BLaER1 treated with 17β-estradiol and CSF1 and Interleukin-3, amounts not matched to agents 10 nM and 100 nM (cell line): Measurements from ENCODE around the gene CSMD2.

Source experiments
- H3K27ac ChIP-seq, 11 experiments: shearing (Covaris generic); formaldehyde crosslinking; 2 replicates each; pipeline ENCODE4 v1.8.1; 2022
- H3K27me3 ChIP-seq, 11 experiments: shearing (Covaris generic); formaldehyde crosslinking; 2 replicates each; pipeline ENCODE4 v1.8.1; 2022
- H3K36me3 ChIP-seq, 11 experiments: shearing (Covaris generic); formaldehyde crosslinking; 2 replicates each; pipeline ENCODE4 v1.8.1; 2022
- H3K4me1 ChIP-seq, 10 experiments: shearing (Covaris generic); formaldehyde crosslinking; 2 replicates each; pipeline ENCODE4 v1.8.1; 2022
- H3K4me2 ChIP-seq, 11 experiments: shearing (Covaris generic); formaldehyde crosslinking; 2 replicates each; pipeline ENCODE4 v1.8.1; 2022
- H3K4me3 ChIP-seq, 10 experiments: shearing (Covaris generic); formaldehyde crosslinking; 2 replicates each; pipeline ENCODE4 v1.8.1; 2022
- H3K9ac ChIP-seq, 11 experiments: shearing (Covaris generic); formaldehyde crosslinking; 2 replicates each; pipeline ENCODE4 v1.8.1; 2022
- H3K9me3 ChIP-seq, 11 experiments: shearing (Covaris generic); formaldehyde crosslinking; replicated peaks in 1 of 11; 2 replicates each; pipeline ENCODE4 v1.8.1; 2022
- H4K20me1 ChIP-seq, 11 experiments: shearing (Covaris generic); formaldehyde crosslinking; 2 replicates each; pipeline ENCODE4 v1.8.1; 2022
- Cebpa-rat ChIP-seq, 11 experiments: shearing (Covaris generic); IDR thresholded peaks; 2 replicates each; pipeline ENCODE4 v1.8.1; 2022

CSMD2 gene

GRCh38 chr1:33735624-33736023 lies 429.4 kb downstream of the CSMD2 start:
- no peak overlapping the region for H3K27ac ChIP-seq
- H4K20me1 ChIP-seq: no peaks in the 10 kb centered on the region; a peak in 1 of 22 replicates
- H3K4me2 ChIP-seq: no peak overlapping the region
- H3K4me1 ChIP-seq: peaks cover 0 to 6% (median 4%) of the 10 kb centered on the region in 10 experiments; a peak in 4 of 20 replicates
- H3K27me3 ChIP-seq: no peaks in the 10 kb centered on the region
- no peaks in the 10 kb centered on the region for H3K36me3 ChIP-seq
- no peak overlapping the region for H3K4me3 ChIP-seq
- no peak for TF ChIP-seq Cebpa-rat (IDR thresholded peaks at IDR 0.05)
- no peak overlapping the region for H3K9ac ChIP-seq
- no peaks in the 10 kb centered on the region for H3K9me3 ChIP-seq

GRCh38 chr1:33727310-33727709 lies 437.7 kb downstream of the CSMD2 start:
- Histone ChIP-seq H3K9ac (no peak overlapping the region), H3K36me3 (no peaks in the 10 kb centered on the region), H3K27ac (no peak overlapping the region), H3K4me1 (peaks cover 0 to 13% (median 8%) of the 10 kb centered on the region in 10 experiments; a peak in 9 of 20 replicates), H3K4me2 (peak overlapping the region in 2 of 11 experiments; percentile 11 to 20; a peak in 2 of 22 replicates), H4K20me1 (no peaks in the 10 kb centered on the region), H3K27me3 (no peaks in the 10 kb centered on the region), H3K9me3 (no peaks in the 10 kb centered on the region), H3K4me3 (no peak overlapping the region)
- no peak for TF ChIP-seq Cebpa-rat (IDR thresholded peaks at IDR 0.05)

- H3K4me3 ChIP-seq: no peak overlapping the region
- H3K9me3 ChIP-seq: no peaks in the 10 kb centered on the region
- H3K36me3 ChIP-seq: no peaks in the 10 kb centered on the region
- no peaks in the 10 kb centered on the region for H3K27me3 ChIP-seq
- H3K4me1 ChIP-seq: peaks cover 0 to 12% (median 7%) of the 10 kb centered on the region in 10 experiments; a peak in 8 of 20 replicates
- H3K4me2 ChIP-seq: no peak overlapping the region
- H3K27ac ChIP-seq: no peak overlapping the region
- TF ChIP-seq Cebpa-rat (IDR thresholded peaks at IDR 0.05): no peak
- no peak overlapping the region for H3K9ac ChIP-seq
- H4K20me1 ChIP-seq: no peaks in the 10 kb centered on the region
Measured at GRCh38 chr1:33726274-33726804, 438.7 kb downstream of the CSMD2 start.

- Histone ChIP-seq H3K4me1 (peaks cover 0 to 17% (median 8%) of the 10 kb centered on the region in 10 experiments; a peak in 8 of 20 replicates), H3K27ac (no peak overlapping the region), H3K9ac (no peak overlapping the region), H4K20me1 (no peaks in the 10 kb centered on the region), H3K4me3 (no peak overlapping the region), H3K9me3 (no peaks in the 10 kb centered on the region), H3K4me2 (no peak overlapping the region), H3K36me3 (no peaks in the 10 kb centered on the region), H3K27me3 (no peaks in the 10 kb centered on the region)
- TF ChIP-seq Cebpa-rat (IDR thresholded peaks at IDR 0.05): no peak
Measured at GRCh38 chr1:33725556-33726160, 439.4 kb downstream of the CSMD2 start.

- no peaks in the 10 kb centered on the region for H3K27me3 ChIP-seq
- H3K4me3 ChIP-seq: no peak overlapping the region
- no peak overlapping the region for H3K4me2 ChIP-seq
- H3K9ac ChIP-seq: no peak overlapping the region
- H3K4me1 ChIP-seq: peaks cover 0 to 17% (median 8%) of the 10 kb centered on the region in 10 experiments; a peak in 8 of 20 replicates
- H3K27ac ChIP-seq: no peak overlapping the region
- no peaks in the 10 kb centered on the region for H3K36me3 ChIP-seq
- no peaks in the 10 kb centered on the region for H3K9me3 ChIP-seq
- no peak for TF ChIP-seq Cebpa-rat (IDR thresholded peaks at IDR 0.05)
- no peaks in the 10 kb centered on the region for H4K20me1 ChIP-seq
Measured at GRCh38 chr1:33725037-33725436, 440.0 kb downstream of the CSMD2 start.

GRCh38 chr1:33724348-33724747 lies 440.7 kb downstream of the CSMD2 start:
- H3K9me3 ChIP-seq: no peaks in the 10 kb centered on the region
- H3K9ac ChIP-seq: no peak overlapping the region
- H3K27ac ChIP-seq: no peak overlapping the region
- H3K4me3 ChIP-seq: no peak overlapping the region
- H3K4me2 ChIP-seq: no peak overlapping the region
- H4K20me1 ChIP-seq: no peaks in the 10 kb centered on the region
- no peak for TF ChIP-seq Cebpa-rat (IDR thresholded peaks at IDR 0.05)
- H3K36me3 ChIP-seq: no peaks in the 10 kb centered on the region
- peaks cover 0 to 17% (median 8%) of the 10 kb centered on the region in 10 experiments; a peak in 8 of 20 replicates for H3K4me1 ChIP-seq
- no peaks in the 10 kb centered on the region for H3K27me3 ChIP-seq

- Histone ChIP-seq H3K27ac (no peak overlapping the region), H3K4me3 (no peak overlapping the region), H3K9me3 (no peaks in the 10 kb centered on the region), H3K36me3 (no peaks in the 10 kb centered on the region), H3K27me3 (no peaks in the 10 kb centered on the region), H4K20me1 (no peaks in the 10 kb centered on the region), H3K9ac (no peak overlapping the region), H3K4me1 (peaks cover 0 to 24% (median 10%) of the 10 kb centered on the region in 10 experiments; a peak in 10 of 20 replicates), H3K4me2 (no peak overlapping the region)
- TF ChIP-seq Cebpa-rat (IDR thresholded peaks at IDR 0.05): no peak
Measured at GRCh38 chr1:33723251-33723650, 441.8 kb downstream of the CSMD2 start.

- no peak for TF ChIP-seq Cebpa-rat (IDR thresholded peaks at IDR 0.05)
- Histone ChIP-seq H3K27ac (no peak overlapping the region), H3K9me3 (no peaks in the 10 kb centered on the region), H3K4me1 (peaks cover 0 to 17% (median 5%) of the 10 kb centered on the region in 10 experiments; a peak in 8 of 20 replicates), H3K4me2 (peak overlapping the region in 2 of 11 experiments; percentile 18 to 20; a peak in 1 of 22 replicates), H4K20me1 (no peaks in the 10 kb centered on the region; a peak in 1 of 22 replicates), H3K9ac (no peak overlapping the region), H3K27me3 (no peaks in the 10 kb centered on the region), H3K36me3 (no peaks in the 10 kb centered on the region), H3K4me3 (no peak overlapping the region)
Measured at GRCh38 chr1:33721301-33721815, 443.7 kb downstream of the CSMD2 start.

GRCh38 chr1:33719771-33720670 lies 445.0 kb downstream of the CSMD2 start:
- no peak overlapping the region for H3K9ac ChIP-seq
- H3K4me2 ChIP-seq: no peak overlapping the region
- H3K4me3 ChIP-seq: no peak overlapping the region
- H3K27me3 ChIP-seq: no peaks in the 10 kb centered on the region
- H3K36me3 ChIP-seq: no peaks in the 10 kb centered on the region
- no peaks in the 10 kb centered on the region for H3K9me3 ChIP-seq
- H3K27ac ChIP-seq: no peak overlapping the region
- no peaks in the 10 kb centered on the region; a peak in 1 of 22 replicates for H4K20me1 ChIP-seq
- H3K4me1 ChIP-seq: peaks cover 0 to 17% (median 5%) of the 10 kb centered on the region in 10 experiments; a peak in 8 of 20 replicates
- TF ChIP-seq Cebpa-rat (IDR thresholded peaks at IDR 0.05): no peak
